Ovary (tissue), 3 donors: ENCODE data around the gene GCNT2.

Source experiments
- EP300 ChIP-seq: sonication (generic); formaldehyde crosslinking; IDR thresholded peaks from one replicate; pipeline ENCODE4 v1.6.1; 2017; ENCODE audit warnings: antibody characterized with exemption
- POLR2A ChIP-seq: fragments of 450-650 bp; IDR thresholded peaks from one replicate; pipeline ENCODE4 v1.6.1; 2017; ENCODE audit warnings: antibody characterized with exemption, mild to moderate bottlenecking, moderate library complexity
- TF ChIP-seq, protein P1 (sequence below), 3 donors: fragments of 450-650 bp in 2 of 3; fragments of 200-600 bp in 1 of 3; IDR thresholded peaks; one replicate each; pipeline versions ENCODE4 v1.5.1 to v1.8.0; 2016 to 2022; ENCODE audit warnings: antibody characterized with exemption in 3 of 3, mild to moderate bottlenecking in 1 of 3
- donor health status: DM: no; HTN: no; CAD: no.

DNA sequence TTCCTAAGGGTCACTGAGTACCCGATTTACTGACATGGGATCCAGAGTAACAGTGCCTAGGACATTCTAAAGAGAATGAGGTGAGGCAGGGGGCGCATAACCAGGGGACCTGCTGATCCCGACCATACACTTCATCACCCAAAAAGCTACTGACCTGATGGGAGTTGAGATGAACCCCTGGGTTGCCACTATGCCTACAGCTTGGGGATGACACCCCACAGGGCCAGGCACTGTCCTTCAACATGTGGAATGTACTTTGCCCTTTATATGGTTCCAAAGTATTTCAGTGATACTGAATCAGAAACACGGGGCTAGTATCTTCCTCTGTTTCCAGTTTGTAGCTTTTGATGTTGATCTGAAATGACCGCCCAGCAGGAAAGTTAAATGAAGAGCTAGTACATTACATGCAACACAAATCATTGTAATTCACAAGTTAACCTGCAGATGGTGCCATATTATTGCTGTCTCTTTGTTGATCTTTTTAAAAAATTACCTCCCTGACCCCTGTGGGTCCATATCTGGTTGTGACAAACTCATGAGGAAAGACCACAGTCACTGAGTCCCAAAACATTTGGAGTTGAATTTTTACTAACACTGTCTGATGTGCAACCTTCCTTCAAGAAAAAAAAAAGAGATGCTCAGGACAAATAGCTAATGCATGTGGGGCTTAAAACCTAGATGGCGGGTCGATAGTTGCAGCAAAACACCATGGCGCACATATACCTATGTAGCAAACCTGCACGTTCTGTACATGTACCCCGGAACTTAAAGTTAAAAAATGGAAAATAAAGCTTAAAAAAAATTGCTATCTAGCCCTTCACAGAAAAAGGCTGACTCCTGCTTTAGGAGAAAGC, 42.7 kb upstream of the GCNT2 start:
- TF ChIP-seq EP300 (no peak), POLR2A (no peak)
- TF ChIP-seq, protein P1, sequence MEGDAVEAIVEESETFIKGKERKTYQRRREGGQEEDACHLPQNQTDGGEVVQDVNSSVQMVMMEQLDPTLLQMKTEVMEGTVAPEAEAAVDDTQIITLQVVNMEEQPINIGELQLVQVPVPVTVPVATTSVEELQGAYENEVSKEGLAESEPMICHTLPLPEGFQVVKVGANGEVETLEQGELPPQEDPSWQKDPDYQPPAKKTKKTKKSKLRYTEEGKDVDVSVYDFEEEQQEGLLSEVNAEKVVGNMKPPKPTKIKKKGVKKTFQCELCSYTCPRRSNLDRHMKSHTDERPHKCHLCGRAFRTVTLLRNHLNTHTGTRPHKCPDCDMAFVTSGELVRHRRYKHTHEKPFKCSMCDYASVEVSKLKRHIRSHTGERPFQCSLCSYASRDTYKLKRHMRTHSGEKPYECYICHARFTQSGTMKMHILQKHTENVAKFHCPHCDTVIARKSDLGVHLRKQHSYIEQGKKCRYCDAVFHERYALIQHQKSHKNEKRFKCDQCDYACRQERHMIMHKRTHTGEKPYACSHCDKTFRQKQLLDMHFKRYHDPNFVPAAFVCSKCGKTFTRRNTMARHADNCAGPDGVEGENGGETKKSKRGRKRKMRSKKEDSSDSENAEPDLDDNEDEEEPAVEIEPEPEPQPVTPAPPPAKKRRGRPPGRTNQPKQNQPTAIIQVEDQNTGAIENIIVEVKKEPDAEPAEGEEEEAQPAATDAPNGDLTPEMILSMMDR (IDR thresholded peaks at IDR 0.05): no peak
